Lower leg skin (tissue), 3 donors: Measurements from ENCODE around the gene ULBP3.
"Not testable (repeated sequence)": the region's sequence is repeated elsewhere in the genome, so short reads cannot be mapped to it uniquely, and the experiment has no call there.

Source experiments
- CTCF ChIP-seq, 3 donors: fragments of 450-650 bp; IDR thresholded peaks; one replicate each; pipeline ENCODE4 v1.5.1; 2016; ENCODE audit warnings: antibody characterized with exemption in 3 of 3, mild to moderate bottlenecking in 3 of 3, moderate library complexity in 2 of 3
- POLR2A ChIP-seq, 2 donors: fragments of 450-650 bp; IDR thresholded peaks; one replicate each; pipeline ENCODE4 v1.6.1; 2016 to 2017; ENCODE audit warnings: antibody characterized with exemption in 2 of 2, mild to moderate bottlenecking in 1 of 2, moderate library complexity in 1 of 2

GRCh38 chr6:150059973-150060372 lies 8.9 kb downstream of the ULBP3 start:
- TF ChIP-seq CTCF, POLR2A (IDR thresholded peaks at IDR 0.05): not testable (repeated sequence)
